ENCODE data around the gene TNFRSF21. TPM values are rescaled to one million over a fixed set of nuclear protein-coding genes. Genes with fewer than 3 reads are reported as not detected.

Gene TNFRSF21
- total RNA-seq, 4 donors from 2014 or later, result 14.3 to 63.8 (median 27.9) TPM

DNA sequence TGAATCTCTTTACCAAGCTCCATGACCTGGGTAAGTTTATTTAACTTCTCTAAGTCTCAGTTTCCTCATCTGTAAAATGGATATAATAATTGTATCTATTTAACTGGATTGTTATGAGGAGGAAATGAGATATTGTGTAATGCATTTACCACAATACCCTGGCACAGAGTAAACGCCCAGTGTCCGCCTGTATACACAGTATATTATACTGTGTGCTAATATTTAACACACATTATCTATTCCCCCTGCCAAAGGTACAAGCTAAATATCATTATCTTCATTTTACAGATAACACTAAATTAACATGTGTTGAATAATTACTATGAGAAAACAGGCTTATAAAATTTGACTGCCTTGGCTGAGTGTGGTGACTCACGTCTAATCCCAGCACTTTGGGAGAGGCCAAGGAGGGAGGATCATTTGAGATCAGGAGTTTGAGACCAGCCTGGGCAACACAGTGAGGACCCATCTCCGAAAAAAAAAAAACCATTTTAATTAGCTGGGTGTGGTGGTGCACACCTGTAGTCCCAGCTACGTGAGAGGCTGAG lies 38.7 kb upstream of the TNFRSF21 start:
- no peaks in the 10 kb centered on the region for H3K36me3 ChIP-seq
- 77 to 88% methylated on average over 4 to 5 of the region's 5 CpGs for WGBS, 2 donors (ENCODE audit: low coverage in 1 of 2)
- H3K27ac ChIP-seq, result no peak overlapping the region
- H3K4me1 ChIP-seq, result no peaks in the 10 kb centered on the region
- peaks cover 6% of the 10 kb centered on the region for H3K27me3 ChIP-seq
- H3K9me3 ChIP-seq, result no peaks in the 10 kb centered on the region
- no peak for ATAC-seq
- H3K4me3 ChIP-seq, result no peak overlapping the region
- no peak for TF ChIP-seq POLR2AphosphoS5 (IDR thresholded peaks at IDR 0.05)
- TF ChIP-seq EP300 (IDR thresholded peaks at IDR 0.05), result no peak
- no peak for TF ChIP-seq POLR2A (IDR thresholded peaks at IDR 0.05)
- TF ChIP-seq, protein P1, sequence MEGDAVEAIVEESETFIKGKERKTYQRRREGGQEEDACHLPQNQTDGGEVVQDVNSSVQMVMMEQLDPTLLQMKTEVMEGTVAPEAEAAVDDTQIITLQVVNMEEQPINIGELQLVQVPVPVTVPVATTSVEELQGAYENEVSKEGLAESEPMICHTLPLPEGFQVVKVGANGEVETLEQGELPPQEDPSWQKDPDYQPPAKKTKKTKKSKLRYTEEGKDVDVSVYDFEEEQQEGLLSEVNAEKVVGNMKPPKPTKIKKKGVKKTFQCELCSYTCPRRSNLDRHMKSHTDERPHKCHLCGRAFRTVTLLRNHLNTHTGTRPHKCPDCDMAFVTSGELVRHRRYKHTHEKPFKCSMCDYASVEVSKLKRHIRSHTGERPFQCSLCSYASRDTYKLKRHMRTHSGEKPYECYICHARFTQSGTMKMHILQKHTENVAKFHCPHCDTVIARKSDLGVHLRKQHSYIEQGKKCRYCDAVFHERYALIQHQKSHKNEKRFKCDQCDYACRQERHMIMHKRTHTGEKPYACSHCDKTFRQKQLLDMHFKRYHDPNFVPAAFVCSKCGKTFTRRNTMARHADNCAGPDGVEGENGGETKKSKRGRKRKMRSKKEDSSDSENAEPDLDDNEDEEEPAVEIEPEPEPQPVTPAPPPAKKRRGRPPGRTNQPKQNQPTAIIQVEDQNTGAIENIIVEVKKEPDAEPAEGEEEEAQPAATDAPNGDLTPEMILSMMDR (IDR thresholded peaks at IDR 0.05), result no peak

DNA sequence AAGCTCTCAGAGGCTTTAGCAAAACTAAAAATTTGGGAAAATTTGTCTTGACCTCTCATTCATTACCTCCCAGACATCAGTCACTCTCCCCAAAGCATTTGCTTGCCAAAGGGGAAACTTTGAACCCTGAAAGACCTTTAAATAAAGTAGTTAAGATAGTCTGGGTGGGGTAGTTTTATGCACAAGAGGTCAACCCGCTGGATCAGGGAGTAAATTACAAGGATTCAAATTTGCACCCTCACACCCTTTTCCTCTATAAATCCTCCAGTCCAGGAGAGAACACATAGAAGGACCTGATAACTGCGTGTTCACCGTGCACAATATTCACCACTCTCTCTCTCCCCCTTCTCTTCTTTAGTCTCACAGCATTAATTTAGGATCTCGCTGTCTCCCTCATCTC lies 36.1 kb upstream of the TNFRSF21 start:
- Histone ChIP-seq H3K4me1 (no peaks in the 10 kb centered on the region), H3K36me3 (no peaks in the 10 kb centered on the region), H3K4me3 (no peak overlapping the region), H3K9me3 (no peaks in the 10 kb centered on the region), H3K27me3 (peaks cover 6% of the 10 kb centered on the region), H3K27ac (no peak overlapping the region)
- no peak for ATAC-seq
- TF ChIP-seq, protein P1 (IDR thresholded peaks at IDR 0.05), result no peak
- TF ChIP-seq EP300 (IDR thresholded peaks at IDR 0.05) (no peak), POLR2A (IDR thresholded peaks at IDR 0.05) (no peak), POLR2AphosphoS5 (IDR thresholded peaks at IDR 0.05) (no peak)
- 87 to 93% methylated on average over 4 of the region's 4 CpGs for WGBS, 2 donors (ENCODE audit: low coverage in 1 of 2)

DNA sequence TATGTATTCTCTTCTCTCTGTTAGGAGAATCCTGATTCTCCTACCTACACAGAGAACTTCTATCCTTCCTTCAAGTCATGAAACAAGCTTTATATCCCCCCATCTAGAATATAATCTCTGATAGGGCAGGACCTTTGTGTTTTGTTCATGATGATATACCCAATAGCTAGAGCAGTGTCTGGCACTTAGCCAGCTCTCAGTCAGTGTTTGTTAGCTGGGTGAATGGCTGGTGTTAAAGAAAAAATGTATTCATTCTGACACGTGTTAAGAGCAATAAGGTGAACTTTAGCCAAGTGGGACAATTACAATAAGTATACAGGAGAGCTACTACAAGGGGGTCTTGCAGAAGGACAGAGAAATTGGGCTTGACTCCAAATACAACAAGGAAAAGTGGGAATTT lies 34.3 kb upstream of the TNFRSF21 start:
- H3K4me3 ChIP-seq, result no peak overlapping the region
- no peaks in the 10 kb centered on the region for H3K4me1 ChIP-seq
- H3K9me3 ChIP-seq, result no peaks in the 10 kb centered on the region
- ATAC-seq, result no peak
- H3K27ac ChIP-seq, result no peak overlapping the region
- H3K27me3 ChIP-seq, result peaks cover 6% of the 10 kb centered on the region
- 20% methylated on average over 1 of the region's 1 CpG; no CpG with 5 or more reads in 1 of the 2 donors for WGBS, 2 donors (ENCODE audit: low coverage in 1 of 2)
- TF ChIP-seq, protein P1 (IDR thresholded peaks at IDR 0.05), result no peak
- no peak for TF ChIP-seq POLR2A (IDR thresholded peaks at IDR 0.05)
- no peak for TF ChIP-seq POLR2AphosphoS5 (IDR thresholded peaks at IDR 0.05)
- TF ChIP-seq EP300 (IDR thresholded peaks at IDR 0.05), result no peak
- H3K36me3 ChIP-seq, result no peaks in the 10 kb centered on the region

DNA sequence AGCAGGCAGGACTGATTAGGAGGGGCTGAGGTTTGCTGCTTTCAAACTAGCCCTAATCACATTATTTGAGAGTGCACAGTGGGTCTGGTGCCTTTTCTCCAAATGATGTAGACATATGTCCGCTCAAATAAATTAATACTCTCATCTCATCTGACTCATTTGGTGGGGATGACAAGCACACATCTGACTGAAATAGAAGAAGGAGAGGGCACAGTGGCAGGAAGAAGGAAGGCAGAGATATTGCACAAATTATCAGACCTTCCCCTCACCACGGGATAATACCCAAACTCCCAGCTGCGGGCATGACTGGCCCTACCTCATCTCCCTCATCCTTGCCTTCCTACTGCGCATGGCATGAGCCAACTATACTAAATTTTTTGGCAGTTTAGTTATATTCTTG lies 33.9 kb upstream of the TNFRSF21 start:
- WGBS, 2 donors (ENCODE audit: low coverage in 1 of 2), result 70 to 75% methylated on average over 4 of the region's 4 CpGs
- ATAC-seq, result no peak
- Histone ChIP-seq H3K27ac (no peak overlapping the region), H3K4me3 (no peak overlapping the region), H3K27me3 (peaks cover 6% of the 10 kb centered on the region), H3K4me1 (no peaks in the 10 kb centered on the region), H3K36me3 (no peaks in the 10 kb centered on the region), H3K9me3 (no peaks in the 10 kb centered on the region)
- TF ChIP-seq, protein P1 (IDR thresholded peaks at IDR 0.05), result no peak
- TF ChIP-seq EP300 (IDR thresholded peaks at IDR 0.05) (no peak), POLR2AphosphoS5 (IDR thresholded peaks at IDR 0.05) (no peak), POLR2A (IDR thresholded peaks at IDR 0.05) (no peak)

DNA sequence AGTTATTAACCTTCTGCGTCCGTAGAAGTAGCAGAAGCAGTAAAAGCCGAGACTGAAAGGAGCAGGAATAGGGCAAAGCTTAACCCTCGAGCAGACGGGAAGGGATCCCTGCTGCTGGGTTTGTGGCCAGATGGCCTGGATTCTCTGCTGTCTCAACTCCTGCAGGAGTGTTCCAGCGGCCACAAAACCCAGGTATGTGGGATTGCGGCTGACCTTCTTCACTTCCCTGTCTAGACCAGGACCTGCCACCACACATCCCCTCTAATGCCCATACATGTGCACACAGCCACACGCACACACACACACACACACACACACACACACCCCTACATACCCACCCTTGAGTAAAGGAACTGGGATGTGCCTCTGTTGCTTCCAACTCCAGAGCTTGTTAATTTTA lies 33.1 kb upstream of the TNFRSF21 start:
- 68 to 69% methylated on average over 7 of the region's 8 CpGs for WGBS, 2 donors (ENCODE audit: low coverage in 1 of 2)
- Histone ChIP-seq H3K36me3 (no peaks in the 10 kb centered on the region), H3K4me3 (no peak overlapping the region), H3K9me3 (no peaks in the 10 kb centered on the region), H3K27me3 (peaks cover 6% of the 10 kb centered on the region), H3K27ac (no peak overlapping the region), H3K4me1 (no peaks in the 10 kb centered on the region)
- TF ChIP-seq POLR2A (IDR thresholded peaks at IDR 0.05) (no peak), EP300 (IDR thresholded peaks at IDR 0.05) (no peak), POLR2AphosphoS5 (IDR thresholded peaks at IDR 0.05) (no peak)
- TF ChIP-seq, protein P1 (IDR thresholded peaks at IDR 0.05), result no peak
- no peak for ATAC-seq
